NK-92 (cell line): Measurements from ENCODE around the gene KMT2E.

Experiments
- DNase-seq: peaks from one replicate; lab custom pipeline; 2025; ENCODE audit not compliant: unreplicated experiment; lab: John Stamatoyannopoulos, UW

Gene KMT2E

GRCh38 chr7:105009667-105010503 is 4.1 kb upstream of the KMT2E start:
- DNase-seq, result no peak

- no peak for DNase-seq
Measured at GRCh38 chr7:105010504-105011130, 3.4 kb upstream of the KMT2E start.

- DNase-seq, result no peak
Measured at GRCh38 chr7:105011141-105011830, 2.7 kb upstream of the KMT2E start.

- no peak for DNase-seq
Measured at GRCh38 chr7:105011831-105012502, 2.0 kb upstream of the KMT2E start.

- DNase-seq, result peak; percentile 98
Measured at GRCh38 chr7:105012503-105013220, 1.3 kb upstream of the KMT2E start.

- peak; percentile 46 for DNase-seq
Measured at GRCh38 chr7:105013221-105013815, 687 bp upstream of the KMT2E start.

GRCh38 chr7:105014693-105015389 is 836 bp downstream of the KMT2E start:
- DNase-seq, result no peak

GRCh38 chr7:105015390-105015965 is 1.5 kb downstream of the KMT2E start:
- no peak for DNase-seq

GRCh38 chr7:105016068-105016708 is 2.2 kb downstream of the KMT2E start:
- no peak for DNase-seq

- no peak for DNase-seq
Measured at GRCh38 chr7:105016709-105017656, 3.0 kb downstream of the KMT2E start.

GRCh38 chr7:105017657-105018365 is 3.8 kb downstream of the KMT2E start:
- DNase-seq, result no peak

GRCh38 chr7:105019269-105019668 is 5.3 kb downstream of the KMT2E start:
- no peak for DNase-seq

- DNase-seq, result no peak
Measured at GRCh38 chr7:105020926-105021325, 6.9 kb downstream of the KMT2E start.

GRCh38 chr7:105021352-105021751 is 7.3 kb downstream of the KMT2E start:
- DNase-seq, result no peak

- DNase-seq, result no peak
Measured at GRCh38 chr7:105021967-105022366, 8.0 kb downstream of the KMT2E start.

- DNase-seq, result no peak
Measured at GRCh38 chr7:105022458-105022857, 8.5 kb downstream of the KMT2E start.

- DNase-seq, result no peak
Measured at GRCh38 chr7:105024734-105025133, 10.7 kb downstream of the KMT2E start.
